ENCODE results near the gene MCHR2. TPM values are rescaled to one million over a fixed set of nuclear protein-coding genes. Genes with fewer than 3 reads are reported as not detected.
A peak's percentile ranks its signal among the peaks of the same experiment; 100 is the strongest.

Gene MCHR2
- polyA plus RNA-seq, 2 of the 4 experiments (the other 2 are of a cell fraction) = not detected

- POLR2A ChIA-PET = no interaction called here
- CTCF ChIA-PET = interaction anchor here (1.1 to 2.2 kb wide), 2 partner anchors 14 to 23 kb away, joined by 3 to 20 read pairs; no protein-coding TSS in a partner anchor
- TF ChIP-seq RAD21 (conservative IDR thresholded peaks at IDR 0.05 in 1 of 2, IDR thresholded peaks at IDR 0.05 in 1 of 2) (no peak), FOSL2 (IDR thresholded peaks at IDR 0.05) (no peak), FOSL2 (CRISPR knock-in tag; IDR thresholded peaks at IDR 0.05) (no peak)
- 73% methylated on average over 4 of the region's 4 CpGs for WGBS (ENCODE audit: missing lambda C conversion rate)
- no peak overlapping the region for H3K4me2 ChIP-seq
- DNase-seq (ENCODE audit: low read depth in 1 of 2, low spot score in 1 of 2) = no peak
- no peaks in the 10 kb centered on the region for H3K9me3 ChIP-seq
- H3K27ac ChIP-seq = no peak overlapping the region
- ATAC-seq = no peak
- H3K4me1 ChIP-seq = no peaks in the 10 kb centered on the region
- no peak for FAIRE-seq
- no peak overlapping the region for H3K4me3 ChIP-seq
These were observed 111.8 kb downstream of the MCHR2 start for GRCh38 chr6:99882128-99882702.

- no peak for TF ChIP-seq SMC3 (IDR thresholded peaks at IDR 0.05)
- TF ChIP-seq KDM1A (IDR thresholded peaks at IDR 0.05; ENCODE audit: low read depth) = no peak
- TF ChIP-seq RAD21 (conservative IDR thresholded peaks at IDR 0.05 in 1 of 2, IDR thresholded peaks at IDR 0.05 in 1 of 2) = no peak
- TF ChIP-seq NPAS2 (CRISPR knock-in tag; IDR thresholded peaks at IDR 0.05; ENCODE audit: borderline replicate concordance) = no peak
- no peak for TF ChIP-seq JUN (IDR thresholded peaks at IDR 0.05)
- TF ChIP-seq RFX5 (IDR thresholded peaks at IDR 0.05) = no peak
- TF ChIP-seq MAX (IDR thresholded peaks at IDR 0.05) = no peak
- TF ChIP-seq BHLHE40 (IDR thresholded peaks at IDR 0.05; ENCODE audit: low read depth, low read length) = no peak
- TF ChIP-seq NR3C1 (IDR thresholded peaks at IDR 0.05) = no peak
- TF ChIP-seq JUNB (IDR thresholded peaks at IDR 0.05) = no peak
- no peak for TF ChIP-seq ESRRA (IDR thresholded peaks at IDR 0.05; ENCODE audit: borderline replicate concordance, low read length)
- no peak for TF ChIP-seq FOXS1 (CRISPR knock-in tag; IDR thresholded peaks at IDR 0.05)
- TF ChIP-seq CBX2 (IDR thresholded peaks at IDR 0.05; ENCODE audit: borderline replicate concordance, low read depth) = no peak
- TF ChIP-seq HOXB13 (CRISPR knock-in tag; IDR thresholded peaks at IDR 0.05; ENCODE audit: low read depth) = no peak
- TF ChIP-seq RARB (CRISPR knock-in tag; IDR thresholded peaks at IDR 0.05) = no peak
- 18% methylated on average over 3 of the region's 3 CpGs for WGBS (ENCODE audit: missing lambda C conversion rate)
- Histone ChIP-seq H3K4me3 (no peak overlapping the region), H3K4me1 (no peaks in the 10 kb centered on the region), H3K4me2 (no peak overlapping the region), H3K27ac (no peak overlapping the region), H3K9me3 (no peaks in the 10 kb centered on the region)
- no peak for ATAC-seq
- CTCF ChIA-PET = interaction anchor here (4.4 kb wide), 1 partner anchor 11 kb away, joined by 18 read pairs; no protein-coding TSS in a partner anchor
- POLR2A ChIA-PET = no interaction called here
- no peak for FAIRE-seq
- DNase-seq (ENCODE audit: low read depth in 1 of 2, low spot score in 1 of 2) = no peak
These were observed 114.6 kb downstream of the MCHR2 start for GRCh38 chr6:99879431-99879830.

- Histone ChIP-seq H3K4me1 (no peaks in the 10 kb centered on the region), H3K9me3 (no peaks in the 10 kb centered on the region), H3K4me2 (no peak overlapping the region), H3K4me3 (no peak overlapping the region), H3K27ac (no peak overlapping the region)
- WGBS (ENCODE audit: missing lambda C conversion rate) = 47% methylated on average over 4 of the region's 4 CpGs
- TF ChIP-seq MAZ (IDR thresholded peaks at IDR 0.05; ENCODE audit: borderline replicate concordance, low read depth, low read length) = no peak
- peak; percentile 65 for TF ChIP-seq MAFK (IDR thresholded peaks at IDR 0.05; ENCODE audit: partially characterized antibody)
- ChIA-PET POLR2A (no interaction called here), CTCF (interaction anchor here (1.7 kb wide), 1 partner anchor 127 kb away, joined by 4 read pairs; no protein-coding TSS in a partner anchor)
- FAIRE-seq = no peak
- no peak for DNase-seq (ENCODE audit: low read depth in 1 of 2, low spot score in 1 of 2)
- ATAC-seq = no peak
These were observed 119.0 kb downstream of the MCHR2 start for GRCh38 chr6:99875068-99875467.

- FAIRE-seq = no peak
- POLR2A ChIA-PET = no interaction called here
- H3K4me1 ChIP-seq = no peaks in the 10 kb centered on the region
- no peak overlapping the region for H3K4me2 ChIP-seq
- DNase-seq (ENCODE audit: low read depth in 1 of 2, low spot score in 1 of 2) = no peak
- H3K4me3 ChIP-seq = no peak overlapping the region
- H3K9me3 ChIP-seq = no peaks in the 10 kb centered on the region
- H3K27ac ChIP-seq = no peak overlapping the region
- CTCF ChIA-PET = interaction anchor here (1.7 kb wide), 1 partner anchor 129 kb away, joined by 4 read pairs; no protein-coding TSS in a partner anchor
- TF ChIP-seq RNF2 (IDR thresholded peaks at IDR 0.05; ENCODE audit: borderline replicate concordance, low read depth) (no peak), ELK1 (IDR thresholded peaks at IDR 0.05; ENCODE audit: low read depth, low read length) (no peak), NFE2L2 (conservative IDR thresholded peaks at IDR 0.05; ENCODE audit: low read length) (no peak), CBX8 (IDR thresholded peaks at IDR 0.05) (no peak), HEYL (CRISPR knock-in tag; IDR thresholded peaks at IDR 0.05) (no peak), HOXA7 (CRISPR knock-in tag; IDR thresholded peaks at IDR 0.05) (no peak), PHF8 (IDR thresholded peaks at IDR 0.05; ENCODE audit: borderline replicate concordance, low read depth) (no peak)
- 3% methylated on average over 2 of the region's 2 CpGs for WGBS (ENCODE audit: missing lambda C conversion rate)
- ATAC-seq = no peak
These were observed 120.9 kb downstream of the MCHR2 start for GRCh38 chr6:99873084-99873483.
